Parathyroid adenoma (tissue), 2 donors: Measurements from ENCODE around the gene HEXD.

ENCODE experiments used
- H2AFZ ChIP-seq: fragments of 300-600 bp; sonication (generic); one replicate; pipeline ENCODE4 v1.7.0; 2017; ENCODE audit warnings: antibody characterized with exemption, mild to moderate bottlenecking
- H3K27ac ChIP-seq: fragments of 300-600 bp; sonication (generic); one replicate; pipeline ENCODE4 v1.7.0; 2017
- H3K27me3 ChIP-seq: fragments of 300-600 bp; sonication (generic); one replicate; pipeline ENCODE4 v1.7.0; 2017; ENCODE audit warnings: low read length; ENCODE audit not compliant: control insufficient read depth, insufficient read depth
- H3K36me3 ChIP-seq: fragments of 300-600 bp; sonication (generic); one replicate; pipeline ENCODE4 v1.7.0; 2017; ENCODE audit warnings: low read length; ENCODE audit not compliant: control insufficient read depth, insufficient read depth
- H3K4me1 ChIP-seq: fragments of 300-600 bp; sonication (generic); one replicate; pipeline ENCODE4 v1.7.0; 2017; ENCODE audit warnings: control low read depth
- H3K4me2 ChIP-seq: fragments of 300-600 bp; sonication (generic); one replicate; pipeline ENCODE4 v1.7.0; 2017; ENCODE audit warnings: low read length
- H3K4me3 ChIP-seq: fragments of 300-600 bp; sonication (generic); one replicate; pipeline ENCODE4 v1.7.0; 2017; ENCODE audit warnings: low read depth, low read length
- H3K79me2 ChIP-seq: fragments of 300-600 bp; sonication (generic); one replicate; pipeline ENCODE4 v1.7.0; 2017; ENCODE audit warnings: control low read depth
- H3K9ac ChIP-seq: fragments of 300-600 bp; sonication (generic); one replicate; pipeline ENCODE4 v1.7.0; 2017; ENCODE audit warnings: mild to moderate bottlenecking
- H3K9me3 ChIP-seq: fragments of 300-600 bp; sonication (generic); one replicate; pipeline ENCODE4 v1.7.0; 2017; ENCODE audit warnings: low read length; ENCODE audit not compliant: control insufficient read depth
- CTCF ChIP-seq: fragments of 300-600 bp; sonication (generic); IDR thresholded peaks from one replicate; pipeline ENCODE4 v1.7.0; 2017; ENCODE audit warnings: antibody characterized with exemption, mild to moderate bottlenecking
- donor health status: primary hyperparathyroidism.

Gene HEXD

GRCh38 chr17:82463391-82463790 is 45.2 kb downstream of the HEXD start:
- Histone ChIP-seq H3K4me2 (no peak overlapping the region), H3K79me2 (peaks cover 8% of the 10 kb centered on the region), H3K9me3 (no peaks in the 10 kb centered on the region), H3K4me3 (no peak overlapping the region), H3K9ac (no peak overlapping the region), H3K4me1 (no peaks in the 10 kb centered on the region), H3K36me3 (no peaks in the 10 kb centered on the region), H2AFZ (no peak overlapping the region), H3K27ac (no peak overlapping the region), H3K27me3 (no peaks in the 10 kb centered on the region)
- no peak for TF ChIP-seq CTCF

GRCh38 chr17:82463925-82464566 is 45.9 kb downstream of the HEXD start:
- Histone ChIP-seq H3K36me3 (no peaks in the 10 kb centered on the region), H3K9me3 (no peaks in the 10 kb centered on the region), H3K79me2 (peaks cover 10% of the 10 kb centered on the region), H3K4me1 (no peaks in the 10 kb centered on the region), H3K4me3 (no peak overlapping the region), H3K9ac (no peak overlapping the region), H2AFZ (no peak overlapping the region), H3K27ac (no peak overlapping the region), H3K27me3 (no peaks in the 10 kb centered on the region), H3K4me2 (no peak overlapping the region)
- no peak for TF ChIP-seq CTCF

- no peak overlapping the region for H3K9ac ChIP-seq
- H3K4me1 ChIP-seq = no peaks in the 10 kb centered on the region
- H3K9me3 ChIP-seq = no peaks in the 10 kb centered on the region
- no peak overlapping the region for H2AFZ ChIP-seq
- H3K79me2 ChIP-seq = peaks cover 8% of the 10 kb centered on the region
- H3K27me3 ChIP-seq = no peaks in the 10 kb centered on the region
- no peaks in the 10 kb centered on the region for H3K36me3 ChIP-seq
- H3K4me3 ChIP-seq = no peak overlapping the region
- H3K27ac ChIP-seq = no peak overlapping the region
- no peak for TF ChIP-seq CTCF
- no peak overlapping the region for H3K4me2 ChIP-seq
Observed at GRCh38 chr17:82464567-82464929, 46.4 kb downstream of the HEXD start.

- no peak for TF ChIP-seq CTCF
- no peaks in the 10 kb centered on the region for H3K36me3 ChIP-seq
- H3K9me3 ChIP-seq = no peaks in the 10 kb centered on the region
- no peak overlapping the region for H3K27ac ChIP-seq
- H3K27me3 ChIP-seq = no peaks in the 10 kb centered on the region
- H3K79me2 ChIP-seq = peaks cover 7% of the 10 kb centered on the region
- no peak overlapping the region for H3K4me2 ChIP-seq
- no peak overlapping the region for H3K9ac ChIP-seq
- no peaks in the 10 kb centered on the region for H3K4me1 ChIP-seq
- no peak overlapping the region for H3K4me3 ChIP-seq
- H2AFZ ChIP-seq = no peak overlapping the region
Observed at GRCh38 chr17:82465023-82465603, 47.0 kb downstream of the HEXD start.

GRCh38 chr17:82468692-82469091 is 50.5 kb downstream of the HEXD start:
- peaks cover 2% of the 10 kb centered on the region for H3K79me2 ChIP-seq
- no peak overlapping the region for H3K9ac ChIP-seq
- TF ChIP-seq CTCF = no peak
- H3K27me3 ChIP-seq = no peaks in the 10 kb centered on the region
- H3K4me1 ChIP-seq = no peaks in the 10 kb centered on the region
- H3K4me2 ChIP-seq = no peak overlapping the region
- no peaks in the 10 kb centered on the region for H3K9me3 ChIP-seq
- no peaks in the 10 kb centered on the region for H3K36me3 ChIP-seq
- no peak overlapping the region for H2AFZ ChIP-seq
- no peak overlapping the region for H3K4me3 ChIP-seq
- no peak overlapping the region for H3K27ac ChIP-seq
